ENCODE results near the gene IFNLR1. TPM values are rescaled to one million over a fixed set of nuclear protein-coding genes. Genes with fewer than 3 reads are reported as not detected.

The IFNLR1 gene
- total RNA-seq, 1 experiment from 2014 or later, result 9.6 TPM

DNA sequence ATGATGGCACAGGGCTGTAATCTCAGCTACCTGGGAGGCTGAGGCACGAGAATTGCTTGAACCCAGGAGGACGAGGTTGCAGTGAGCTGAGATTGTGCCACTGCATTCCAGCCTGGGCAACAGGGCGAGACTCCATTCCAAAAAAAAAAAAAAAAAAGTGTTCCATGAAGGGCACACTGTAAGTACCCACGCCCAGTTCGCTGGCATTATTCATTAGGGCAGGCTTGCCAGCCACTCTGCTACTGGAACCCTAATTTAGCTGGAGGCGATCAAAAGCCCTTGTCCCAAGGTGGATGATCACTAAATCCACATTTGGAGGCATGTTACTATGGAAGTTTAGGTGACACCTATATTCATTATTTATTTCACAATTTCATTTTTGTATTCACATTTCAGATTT is 5.0 kb downstream of the IFNLR1 start:
- DNase-seq, result no peak
- H2BK20ac ChIP-seq (ENCODE audit: low read depth, low read length, poor library complexity, severe bottlenecking), result no peak overlapping the region
- Mint-ChIP-seq H3K36me3 (ENCODE audit: insufficient read depth in 1 of 3, low read depth in 3 of 3) (peaks cover 0 to 16% (median 9%) of the 10 kb centered on the region in 3 experiments; a peak in 5 of 7 replicates), H3K27me3 (ENCODE audit: low read depth) (no peaks in the 10 kb centered on the region), H3K27ac (no peak overlapping the region), H3K9me3 (no peaks in the 10 kb centered on the region), H3K4me1 (peaks cover 7% of the 10 kb centered on the region in 2 experiments), H3K4me3 (no peak overlapping the region)
- H3K79me1 ChIP-seq (ENCODE audit: insufficient read depth, low read depth, low read length, poor library complexity, severe bottlenecking), result no peaks in the 10 kb centered on the region
- TF ChIP-seq, protein P1, sequence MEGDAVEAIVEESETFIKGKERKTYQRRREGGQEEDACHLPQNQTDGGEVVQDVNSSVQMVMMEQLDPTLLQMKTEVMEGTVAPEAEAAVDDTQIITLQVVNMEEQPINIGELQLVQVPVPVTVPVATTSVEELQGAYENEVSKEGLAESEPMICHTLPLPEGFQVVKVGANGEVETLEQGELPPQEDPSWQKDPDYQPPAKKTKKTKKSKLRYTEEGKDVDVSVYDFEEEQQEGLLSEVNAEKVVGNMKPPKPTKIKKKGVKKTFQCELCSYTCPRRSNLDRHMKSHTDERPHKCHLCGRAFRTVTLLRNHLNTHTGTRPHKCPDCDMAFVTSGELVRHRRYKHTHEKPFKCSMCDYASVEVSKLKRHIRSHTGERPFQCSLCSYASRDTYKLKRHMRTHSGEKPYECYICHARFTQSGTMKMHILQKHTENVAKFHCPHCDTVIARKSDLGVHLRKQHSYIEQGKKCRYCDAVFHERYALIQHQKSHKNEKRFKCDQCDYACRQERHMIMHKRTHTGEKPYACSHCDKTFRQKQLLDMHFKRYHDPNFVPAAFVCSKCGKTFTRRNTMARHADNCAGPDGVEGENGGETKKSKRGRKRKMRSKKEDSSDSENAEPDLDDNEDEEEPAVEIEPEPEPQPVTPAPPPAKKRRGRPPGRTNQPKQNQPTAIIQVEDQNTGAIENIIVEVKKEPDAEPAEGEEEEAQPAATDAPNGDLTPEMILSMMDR (conservative IDR thresholded peaks at IDR 0.05), result no peak
- H4K5ac ChIP-seq (ENCODE audit: insufficient read length, low read depth, low read length), result no peak overlapping the region
- H3K14ac ChIP-seq (ENCODE audit: insufficient read depth, low read length), result no peak overlapping the region
- H3K18ac ChIP-seq (ENCODE audit: insufficient read length, low read depth, low read length), result no peak overlapping the region
- H4K20me1 ChIP-seq (ENCODE audit: control insufficient read depth, insufficient read depth, insufficient read length), result no peaks in the 10 kb centered on the region
- no peak overlapping the region for H3K4ac ChIP-seq (ENCODE audit: low read depth, low read length)
- no peak overlapping the region for H2BK15ac ChIP-seq (ENCODE audit: low read depth, low read length)
- no peak overlapping the region for H3T11ph ChIP-seq (ENCODE audit: low read length)
- H3K56ac ChIP-seq (ENCODE audit: insufficient read length, low read depth, low read length), result no peak overlapping the region
- H3K4me1 ChIP-seq (ENCODE audit: insufficient read depth, low read length), result no peaks in the 10 kb centered on the region; the same call in 1 of the 2 replicates
- H2AFZ ChIP-seq (ENCODE audit: low read length), result no peak overlapping the region
- no peak overlapping the region for H2BK120ac ChIP-seq (ENCODE audit: low read depth, low read length, poor library complexity, severe bottlenecking)
- H2BK5ac ChIP-seq (ENCODE audit: insufficient read length, low read length), result no peak overlapping the region
- H3K23ac ChIP-seq (ENCODE audit: insufficient read length, low read depth, low read length), result no peak overlapping the region
- WGBS (ENCODE audit: extremely low coverage, insufficient read length, low lambda C conversion rate), result no CpG with 5 or more reads among the region's 6 CpGs
- no peaks in the 10 kb centered on the region; the same call in 1 of the 2 replicates for H3K27me3 ChIP-seq (ENCODE audit: insufficient read depth, low read length)
- no peak overlapping the region for H2BK12ac ChIP-seq (ENCODE audit: insufficient read length, low read depth, low read length)
- H3K9ac ChIP-seq (ENCODE audit: extremely low read depth, insufficient read length, low read length), result no peak overlapping the region
- no peak overlapping the region for H2AK5ac ChIP-seq (ENCODE audit: insufficient read length, low read length)
- no peak overlapping the region for H3K4me2 ChIP-seq (ENCODE audit: insufficient read depth, insufficient read length, low read length)
- peaks cover 4% of the 10 kb centered on the region for H3K23me2 ChIP-seq (ENCODE audit: insufficient read length, low read depth, low read length, poor library complexity, severe bottlenecking)
- no peaks in the 10 kb centered on the region for H3K9me3 ChIP-seq (ENCODE audit: control insufficient read depth, low read depth, low read length)
- no peak overlapping the region for H3K27ac ChIP-seq (ENCODE audit: insufficient read length, low read depth, low read length)
- H4K8ac ChIP-seq (replicated peaks; ENCODE audit: insufficient read length, low read depth, low read length), result no peak overlapping the region
- H4K91ac ChIP-seq (ENCODE audit: insufficient read length, low read depth, low read length), result no peak overlapping the region
- peaks cover 3% of the 10 kb centered on the region; the same call in 1 of the 2 replicates for H3K79me2 ChIP-seq (ENCODE audit: insufficient read depth, low read length)

Measured in H9 (cell line).